Measurements from ENCODE around the gene MFAP4.

- TF ChIP-seq YY1 (IDR thresholded peaks at IDR 0.05; ENCODE audit: insufficient read depth, insufficient read length) (no peak), ZNF274 (IDR thresholded peaks at IDR 0.05; ENCODE audit: low read depth, low read length) (no peak)
These were observed 23.1 kb upstream of the MFAP4 start for GRCh38 chr17:19410091-19410490.
